CD4-positive, alpha-beta T cell treated with Interleukin-2 at 100 ng/mL for 4 hours (primary cell): ENCODE results near the gene CHST6.
"Not testable (repeated sequence)": the region's sequence is repeated elsewhere in the genome, so short reads cannot be mapped to it uniquely, and the experiment has no call there.

Experiments
- DNase-seq: peaks from one replicate; pipeline ENCODE4 v3.0.0-alpha.2; 2020; ENCODE audit warnings: low spot score

CHST6 gene

DNA sequence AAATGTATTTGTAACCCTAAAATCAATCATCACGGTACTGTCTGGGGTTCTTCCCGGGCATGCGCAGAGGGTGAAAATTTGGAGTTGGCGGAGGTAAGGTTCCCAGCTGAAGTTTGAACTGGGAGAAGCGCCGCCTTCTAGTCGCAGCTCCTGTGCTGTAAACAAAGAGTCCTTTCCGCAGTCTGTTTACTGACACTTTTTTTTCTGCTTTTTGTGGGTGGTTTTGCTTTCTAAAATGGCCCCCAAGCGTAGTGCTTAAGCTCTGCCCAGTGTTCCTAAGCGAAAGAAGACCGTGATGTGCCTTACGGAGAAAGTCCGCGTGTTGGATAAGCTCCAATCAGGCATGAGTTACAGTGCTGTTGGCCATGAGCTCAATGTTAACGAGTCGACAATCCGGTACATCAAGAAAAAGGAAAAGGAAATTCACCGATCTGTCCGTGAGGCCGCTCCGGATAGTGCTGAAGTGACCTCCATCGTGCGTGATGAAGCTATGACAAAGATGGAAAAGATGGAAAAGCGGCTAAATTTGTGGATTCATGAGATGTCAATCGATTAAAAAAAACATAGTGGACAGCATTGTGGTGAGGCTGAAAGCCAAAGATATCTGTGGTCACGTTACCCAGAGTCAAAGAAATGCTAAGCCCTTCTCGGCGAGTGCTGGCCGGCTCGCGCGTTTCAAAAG lies 61.4 kb downstream of the CHST6 start:
- peak; percentile 82 for DNase-seq

- peak; percentile 95 for DNase-seq
Observed at GRCh38 chr16:75432828-75433731, 62.2 kb downstream of the CHST6 start, which contains the start of gene CFDP1. Gene CFDP1 (minus strand): TSS chr16:75433503. CDS start chr16:75433352, 151 bp downstream.

DNA sequence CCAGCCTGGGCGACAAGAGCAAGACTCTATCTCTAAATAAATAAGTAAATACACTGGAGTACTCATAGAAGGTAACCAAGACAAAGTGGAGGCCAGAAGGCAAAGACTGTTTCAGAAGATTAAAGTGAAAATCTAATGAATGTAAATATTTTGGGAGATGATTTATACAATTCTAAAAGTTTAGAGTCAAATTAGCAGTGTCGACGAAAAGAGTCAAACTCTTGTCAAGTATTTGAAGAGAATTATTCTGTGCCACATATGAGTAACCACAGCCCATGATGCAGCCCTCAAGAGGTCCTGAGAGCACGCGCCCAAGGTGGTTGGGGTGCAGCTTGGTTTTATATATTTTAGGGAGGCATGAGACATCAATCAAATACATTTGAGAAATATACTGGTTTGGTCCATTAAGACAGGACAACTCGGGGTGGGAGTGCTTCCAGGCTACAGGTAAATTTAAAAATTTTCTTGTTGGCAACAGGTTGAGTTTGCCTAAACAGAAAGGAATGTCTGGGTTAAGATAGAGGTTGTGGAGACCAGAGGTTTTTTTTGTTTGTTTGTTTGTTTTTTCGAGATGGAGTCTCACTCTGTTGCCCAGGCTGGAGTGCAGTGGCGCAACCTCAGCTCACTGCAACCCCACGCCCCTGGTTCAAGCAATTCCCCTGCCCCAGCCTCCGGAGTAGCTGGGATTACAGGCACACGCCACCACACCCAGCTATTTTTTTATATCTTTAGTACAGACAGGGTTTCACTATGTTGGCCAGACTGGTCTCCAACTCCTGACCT lies 65.4 kb downstream of the CHST6 start:
- no peak for DNase-seq

DNA sequence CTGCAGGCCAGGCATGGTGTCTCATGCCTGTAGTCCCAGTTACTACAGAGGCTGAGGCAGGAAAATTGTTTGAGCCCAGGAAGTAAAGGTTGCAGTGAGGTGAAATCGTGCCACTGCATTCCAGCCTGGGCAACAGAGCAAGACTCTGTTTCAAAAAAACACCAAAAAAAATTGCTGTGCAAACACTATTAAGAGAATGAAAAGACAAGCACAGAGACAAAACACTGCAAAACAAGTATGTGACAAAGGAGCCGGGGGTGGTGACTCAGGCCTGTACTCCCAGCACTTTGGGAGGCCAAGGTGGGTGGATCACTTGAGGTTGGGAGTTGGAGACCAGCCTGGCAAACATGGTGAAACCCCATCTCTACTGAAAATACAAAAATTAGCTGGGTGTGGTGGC lies 68.7 kb downstream of the CHST6 start:
- not testable (repeated sequence) for DNase-seq

DNA sequence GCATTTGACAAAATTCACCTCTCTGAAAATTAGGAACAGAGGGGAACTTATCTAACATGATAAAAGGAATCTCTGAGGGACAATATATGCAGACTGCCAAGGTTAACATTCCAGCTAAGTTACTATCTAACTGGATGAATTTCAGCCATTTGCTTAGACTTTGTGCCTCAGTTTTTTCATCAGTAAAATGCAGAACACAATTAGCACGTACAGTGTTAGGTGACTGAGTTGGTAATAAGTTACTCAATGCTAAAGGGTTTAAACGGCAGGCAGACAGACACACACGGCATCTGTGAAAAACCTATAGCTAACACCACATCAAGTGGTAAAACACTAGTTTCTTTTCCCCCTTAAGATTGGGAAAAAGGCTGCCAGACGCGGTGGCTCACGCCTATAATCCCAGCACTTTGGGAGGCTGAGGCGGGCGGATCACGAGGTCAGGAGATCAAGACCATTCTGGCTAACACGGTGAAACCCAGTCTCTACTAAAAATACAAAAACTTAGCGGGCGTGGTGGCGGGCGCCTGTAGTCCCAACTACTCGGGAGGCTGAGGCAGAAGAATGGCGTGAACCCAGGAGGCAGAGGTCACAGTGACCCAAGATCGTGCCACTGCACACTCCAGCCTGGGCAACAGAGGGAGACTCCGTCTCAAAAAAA lies 71.0 kb downstream of the CHST6 start:
- DNase-seq: not testable (repeated sequence)

DNA sequence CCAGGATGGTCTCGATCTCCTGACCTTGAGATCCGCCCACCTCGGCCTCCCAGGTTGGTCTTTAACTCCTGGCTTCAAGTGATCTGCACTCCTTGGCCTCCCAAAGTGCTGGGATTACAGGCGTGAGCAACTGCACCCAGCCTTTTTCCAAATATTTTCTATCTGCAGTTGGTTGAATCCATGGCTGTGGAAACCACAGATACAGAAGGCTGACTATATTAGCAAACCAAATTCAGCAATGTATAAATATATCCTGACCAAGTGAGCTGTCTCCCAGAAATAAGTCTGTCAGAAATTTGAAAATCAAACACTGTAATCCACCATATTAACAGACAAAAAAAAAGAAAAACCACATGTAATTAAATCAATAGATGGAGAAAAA lies 71.5 kb downstream of the CHST6 start:
- DNase-seq: no peak
